ENCODE data around the gene PDCD1.

GRCh38 chr2:241904011-241904718, 45.5 kb upstream of the PDCD1 start:
- no peak for TF ChIP-seq CTCF (conservative IDR thresholded peaks at IDR 0.05 in 1 of 2, IDR thresholded peaks at IDR 0.05 in 1 of 2; ENCODE audit: extremely low read depth in 1 of 2, insufficient read depth in 1 of 2, low read depth in 1 of 2, low read length in 2 of 2)
- TF ChIP-seq EZH2 (IDR thresholded peaks at IDR 0.05; ENCODE audit: borderline replicate concordance, low read length) = no peak
